C4-2B (cell line): ENCODE measurements around the gene CXCR3.
A peak's percentile ranks its signal among the peaks of the same experiment; 100 is the strongest.
"Not testable (repeated sequence)": the region's sequence is repeated elsewhere in the genome, so short reads cannot be mapped to it uniquely, and the experiment has no call there.

ENCODE experiments used
- ZFX ChIP-seq: fragments of 450-650 bp; IDR thresholded peaks from 2 replicates; pipeline ENCODE4 v1.6.1; 2017
- TF ChIP-seq, protein P1 (sequence below): fragments of 450-650 bp; conservative IDR thresholded peaks from 2 replicates; pipeline ENCODE4 v1.5.1; 2017; ENCODE audit warnings: mild to moderate bottlenecking

GRCh38 chrX:71664202-71664601 is 45.9 kb upstream of the CXCR3 start:
- TF ChIP-seq, protein P1, sequence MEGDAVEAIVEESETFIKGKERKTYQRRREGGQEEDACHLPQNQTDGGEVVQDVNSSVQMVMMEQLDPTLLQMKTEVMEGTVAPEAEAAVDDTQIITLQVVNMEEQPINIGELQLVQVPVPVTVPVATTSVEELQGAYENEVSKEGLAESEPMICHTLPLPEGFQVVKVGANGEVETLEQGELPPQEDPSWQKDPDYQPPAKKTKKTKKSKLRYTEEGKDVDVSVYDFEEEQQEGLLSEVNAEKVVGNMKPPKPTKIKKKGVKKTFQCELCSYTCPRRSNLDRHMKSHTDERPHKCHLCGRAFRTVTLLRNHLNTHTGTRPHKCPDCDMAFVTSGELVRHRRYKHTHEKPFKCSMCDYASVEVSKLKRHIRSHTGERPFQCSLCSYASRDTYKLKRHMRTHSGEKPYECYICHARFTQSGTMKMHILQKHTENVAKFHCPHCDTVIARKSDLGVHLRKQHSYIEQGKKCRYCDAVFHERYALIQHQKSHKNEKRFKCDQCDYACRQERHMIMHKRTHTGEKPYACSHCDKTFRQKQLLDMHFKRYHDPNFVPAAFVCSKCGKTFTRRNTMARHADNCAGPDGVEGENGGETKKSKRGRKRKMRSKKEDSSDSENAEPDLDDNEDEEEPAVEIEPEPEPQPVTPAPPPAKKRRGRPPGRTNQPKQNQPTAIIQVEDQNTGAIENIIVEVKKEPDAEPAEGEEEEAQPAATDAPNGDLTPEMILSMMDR = peak; percentile 45
- TF ChIP-seq ZFX = not testable (repeated sequence)
